ENCODE measurements around the gene PLK5. TPM values are rescaled to one million over a fixed set of nuclear protein-coding genes. Genes with fewer than 3 reads are reported as not detected.
"Not testable (repeated sequence)": the region's sequence is repeated elsewhere in the genome, so short reads cannot be mapped to it uniquely, and the experiment has no call there.

Gene PLK5, protein sequence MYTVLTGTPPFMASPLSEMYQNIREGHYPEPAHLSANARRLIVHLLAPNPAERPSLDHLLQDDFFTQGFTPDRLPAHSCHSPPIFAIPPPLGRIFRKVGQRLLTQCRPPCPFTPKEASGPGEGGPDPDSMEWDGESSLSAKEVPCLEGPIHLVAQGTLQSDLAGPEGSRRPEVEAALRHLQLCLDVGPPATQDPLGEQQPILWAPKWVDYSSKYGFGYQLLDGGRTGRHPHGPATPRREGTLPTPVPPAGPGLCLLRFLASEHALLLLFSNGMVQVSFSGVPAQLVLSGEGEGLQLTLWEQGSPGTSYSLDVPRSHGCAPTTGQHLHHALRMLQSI
- total RNA-seq: not detected in 2 replicates

DNA sequence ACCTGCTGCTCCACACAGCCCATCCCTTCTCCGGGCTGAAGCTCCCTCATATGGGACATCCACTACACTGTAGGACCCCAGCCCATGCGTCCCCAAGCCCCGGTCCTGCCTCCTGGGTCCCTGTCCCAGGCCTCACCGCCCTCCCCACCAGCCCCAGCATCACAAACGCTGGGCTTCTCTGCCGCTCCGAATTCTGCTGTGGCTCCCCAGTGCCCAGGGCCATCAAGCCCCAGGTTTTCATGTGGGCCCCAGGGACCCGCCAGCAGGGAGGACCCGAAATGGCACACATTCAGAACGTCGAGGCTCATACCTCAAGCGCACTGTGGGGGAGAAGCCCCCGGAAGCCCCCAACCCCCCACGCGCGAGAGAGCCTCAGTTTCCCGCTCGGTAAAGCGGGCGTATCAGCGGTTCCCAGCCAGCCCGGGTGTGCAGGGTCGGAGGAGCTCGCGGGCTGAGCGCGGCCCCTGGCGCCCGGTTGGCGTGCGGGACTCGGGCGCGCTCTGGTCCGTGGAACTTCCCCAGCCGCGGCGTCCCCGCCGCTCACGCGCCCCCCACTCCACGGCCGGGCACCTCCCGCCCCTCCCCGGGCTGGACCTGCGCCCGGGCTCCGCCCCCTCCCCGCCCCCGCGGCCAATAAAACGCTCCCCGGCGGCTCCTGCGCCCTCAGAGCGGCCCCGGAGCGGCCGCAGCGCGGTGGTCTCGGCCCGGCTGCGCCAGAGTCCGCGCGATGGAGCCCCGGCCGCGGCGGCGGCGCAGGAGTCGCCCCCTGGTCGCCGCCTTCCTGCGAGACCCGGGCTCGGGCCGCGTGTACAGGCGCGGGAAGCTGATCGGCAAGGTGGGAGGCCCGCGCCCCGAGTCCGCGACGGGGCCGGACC lies at the start of gene PLK5:
Gene PLK5, plus strand, starts transcription at position 666 of the 875 bp plus-strand sequence. CDS start 2,920 bp downstream, outside the sequence.
- DNase-seq: no peak

DNA sequence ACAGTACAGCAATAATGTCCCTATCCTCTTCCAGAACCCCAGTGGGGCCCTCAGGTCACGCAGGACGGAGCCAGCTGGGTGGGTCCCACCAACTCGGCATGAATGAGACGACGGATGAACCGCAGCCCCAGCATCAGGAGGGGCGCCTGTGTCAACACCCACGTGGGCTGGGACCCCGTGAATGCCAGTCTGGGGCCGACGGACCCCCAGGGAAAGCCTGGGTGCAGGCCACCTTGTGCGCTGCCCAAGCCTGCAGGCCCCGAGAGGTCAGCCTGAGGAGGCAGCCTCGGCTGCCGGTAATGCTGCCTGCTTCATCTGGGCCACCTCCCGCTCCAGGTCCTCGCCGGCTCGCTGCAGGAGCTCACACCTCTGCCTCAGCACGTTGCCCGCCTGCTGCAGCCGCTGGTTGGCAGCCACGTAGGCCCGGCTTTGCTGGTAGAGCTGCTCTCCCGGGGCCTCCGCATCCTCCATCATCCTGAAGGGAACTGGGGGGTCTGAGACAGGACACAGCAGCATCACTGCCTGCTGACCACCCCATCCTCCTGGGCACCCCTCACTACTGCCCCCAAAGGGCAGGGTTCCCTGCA lies 49.0 kb upstream of the PLK5 start:
- DNase-seq: no peak

DNA sequence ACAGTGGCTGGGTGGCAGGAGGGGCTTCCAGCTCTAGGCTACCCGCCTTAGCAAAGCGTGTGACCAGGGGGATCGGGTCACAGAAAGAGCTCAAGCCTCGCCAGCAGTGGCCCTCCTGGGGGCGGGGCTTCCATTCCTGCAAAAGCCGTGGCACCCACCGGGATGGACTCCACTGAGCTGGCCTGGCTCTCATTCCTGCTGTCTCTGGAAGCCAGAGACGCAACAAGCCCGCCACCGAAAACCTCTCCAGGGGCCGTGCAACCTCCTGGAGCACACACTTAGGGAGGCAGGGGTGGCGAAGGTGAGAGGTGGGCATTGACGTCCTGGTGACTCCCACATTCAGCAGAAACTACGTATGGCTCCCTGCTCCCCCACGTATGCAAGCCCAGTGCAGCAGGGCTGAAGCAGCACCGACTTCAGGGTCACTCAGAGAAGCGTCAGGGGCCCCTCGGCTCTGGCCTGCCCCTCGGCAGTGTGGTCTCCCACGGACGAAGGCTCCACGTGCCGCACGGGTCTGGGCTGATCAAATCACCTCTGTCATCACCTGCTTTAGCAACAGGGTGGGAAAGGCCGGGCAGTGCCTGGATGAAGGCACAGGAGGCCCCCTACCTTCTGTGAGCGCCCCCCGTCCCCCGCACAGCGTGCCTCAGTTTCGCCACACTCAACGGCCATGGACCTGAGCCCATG lies 48.0 kb upstream of the PLK5 start:
- no peak for DNase-seq

DNA sequence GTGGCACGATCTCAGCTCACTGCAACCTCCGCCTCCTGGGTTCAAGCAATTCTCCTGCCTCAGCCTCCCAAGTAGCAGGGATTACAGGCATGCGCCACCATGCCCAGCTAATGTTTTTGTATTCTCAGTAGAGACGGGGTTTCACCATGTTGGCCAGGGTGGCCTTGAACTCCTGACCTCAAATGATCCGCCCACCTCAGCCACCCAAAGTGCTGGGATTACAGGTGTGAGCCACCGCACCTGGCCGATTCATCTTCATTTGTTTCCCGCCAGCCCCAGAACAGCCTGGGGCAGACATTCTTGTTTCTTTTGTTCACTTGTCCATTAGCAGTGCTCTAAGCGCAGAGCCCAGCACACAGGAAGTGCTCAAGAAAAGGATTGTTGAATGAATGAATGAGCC lies 46.8 kb upstream of the PLK5 start:
- DNase-seq: not testable (repeated sequence)

- DNase-seq: peak; percentile 95
These were observed 44.8 kb upstream of the PLK5 start, which contains the start of gene C19orf25 for GRCh38 chr19:1478934-1479707. C19orf25 (minus strand) TSS chr19:1479215; CDS start chr19:1478903, 312 bp downstream.

DNA sequence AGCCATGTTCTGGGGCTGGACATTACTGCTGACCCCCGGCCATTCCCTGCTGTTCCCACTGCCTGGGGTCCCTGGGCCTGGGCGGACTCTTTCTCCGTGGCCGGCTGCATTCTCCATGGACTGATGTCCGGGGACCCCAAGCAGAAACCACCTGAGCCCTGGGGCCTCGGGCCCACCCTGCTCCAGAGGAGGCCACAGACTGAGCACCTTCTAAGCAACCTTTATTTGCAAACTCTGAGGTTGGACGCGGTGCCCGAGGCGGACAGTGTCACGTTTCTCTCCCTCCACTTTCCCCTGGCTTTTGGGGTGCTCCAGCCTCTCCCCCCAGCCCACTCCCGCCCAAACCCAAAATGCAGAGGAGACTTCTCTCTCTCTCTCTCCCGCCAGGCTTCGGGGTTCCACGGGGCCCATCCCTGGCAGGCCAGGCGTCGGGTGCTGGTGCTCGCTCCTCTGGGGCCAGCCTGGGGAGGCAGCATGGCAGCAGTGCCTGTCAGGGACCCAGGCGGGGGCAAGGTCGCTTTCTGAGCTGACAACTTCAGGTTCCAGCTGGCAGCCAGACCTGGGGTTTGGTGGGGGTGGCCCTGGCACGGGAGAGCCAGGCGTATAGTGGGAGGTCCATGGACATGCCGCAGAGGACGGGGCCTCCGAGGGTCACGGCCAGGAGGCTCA lies 42.5 kb upstream of the PLK5 start:
- DNase-seq: no peak

DNA sequence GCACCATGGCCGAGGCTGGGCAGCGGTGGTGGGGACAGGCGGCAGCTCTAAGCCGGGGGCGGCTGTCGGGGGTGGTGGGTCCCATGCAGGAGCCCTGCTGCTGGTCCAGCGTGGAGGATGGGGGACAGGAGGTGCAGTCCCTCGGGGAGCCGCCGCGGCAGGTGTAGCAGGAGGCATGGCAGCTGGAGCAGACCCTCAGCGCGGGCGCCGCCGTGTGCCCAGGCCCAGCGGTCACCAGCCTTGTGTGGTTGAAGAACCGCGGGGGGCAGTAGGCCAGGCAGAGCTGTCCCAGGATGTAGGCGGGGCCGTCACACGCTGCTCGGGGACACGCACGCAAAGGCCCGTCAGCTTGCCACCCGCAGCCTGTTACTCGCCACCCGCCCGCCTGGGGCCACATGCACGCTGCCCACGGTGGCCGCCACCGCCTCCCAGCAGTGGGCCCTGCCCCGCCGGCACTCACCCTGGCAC lies 42.0 kb upstream of the PLK5 start:
- no peak for DNase-seq

GRCh38 chr19:1482361-1483130 lies 41.3 kb upstream of the PLK5 start:
- no peak for DNase-seq

DNA sequence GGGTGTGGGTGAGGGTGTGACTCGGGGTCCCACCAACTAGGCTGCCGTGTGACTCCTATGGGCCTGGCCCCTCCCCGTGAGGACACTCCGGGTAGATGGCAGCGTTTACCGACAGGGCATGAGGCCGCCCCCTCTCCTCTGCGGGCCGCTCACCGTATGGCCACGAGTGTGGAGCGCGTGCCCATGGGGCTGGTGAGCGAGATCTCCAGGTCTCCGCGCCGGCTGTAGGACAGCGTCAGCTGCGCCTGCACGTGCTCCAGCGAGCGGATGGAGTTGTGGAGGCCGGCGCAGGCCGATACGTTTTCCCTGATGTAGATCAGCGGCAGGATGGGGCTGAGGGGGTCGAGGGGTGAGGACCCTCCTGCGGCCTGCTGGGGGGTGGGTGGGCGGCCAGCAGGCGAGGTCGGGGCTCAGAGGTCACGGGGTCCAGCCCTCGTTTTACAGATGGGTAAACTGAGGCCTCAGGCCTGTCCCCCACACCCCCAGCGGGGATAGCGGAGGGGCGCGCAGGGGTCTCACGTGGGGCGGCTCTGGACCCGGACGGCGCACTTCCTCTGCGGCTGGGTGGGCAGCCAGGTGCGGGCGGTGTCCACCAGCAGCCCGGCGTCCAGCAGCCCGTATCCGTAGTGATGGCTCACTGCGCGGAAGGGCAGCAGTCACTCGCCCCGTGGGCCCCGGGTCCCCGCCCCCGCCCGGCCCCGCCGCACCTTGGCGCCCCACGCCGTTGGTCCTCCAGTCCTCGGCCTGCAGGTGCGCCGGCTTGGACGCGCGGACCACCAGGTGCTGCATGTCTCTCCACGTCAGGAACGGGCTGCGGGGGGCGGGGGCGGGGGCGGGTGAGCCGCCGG lies 40.5 kb upstream of the PLK5 start:
- no peak for DNase-seq

DNA sequence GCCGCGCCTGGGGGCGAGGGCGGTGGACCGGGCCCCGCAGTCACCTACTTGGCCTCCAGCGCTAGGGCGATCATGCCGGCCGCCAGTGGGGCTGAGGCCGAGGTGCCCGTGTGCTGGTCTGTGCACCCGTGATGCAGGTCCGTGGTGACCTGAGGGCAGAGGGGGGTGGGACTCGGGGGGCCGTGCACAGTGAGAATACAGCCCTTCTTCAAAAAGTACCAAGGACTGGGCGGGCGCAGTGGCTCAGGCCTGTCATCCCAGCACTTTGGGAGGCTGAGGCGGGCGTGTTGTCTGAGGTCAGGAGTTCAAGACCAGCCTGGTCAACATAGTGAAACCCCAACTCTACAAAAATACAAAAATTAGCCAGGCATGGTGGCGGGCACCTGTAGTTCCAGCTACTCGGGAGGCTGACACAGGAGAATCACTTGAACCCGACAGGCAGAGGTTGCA lies 39.9 kb upstream of the PLK5 start:
- no peak for DNase-seq

- no peak for DNase-seq
These were observed 36.9 kb upstream of the PLK5 start for GRCh38 chr19:1486720-1487575.

- DNase-seq: no peak
These were observed 36.1 kb upstream of the PLK5 start for GRCh38 chr19:1487576-1488281.

DNA sequence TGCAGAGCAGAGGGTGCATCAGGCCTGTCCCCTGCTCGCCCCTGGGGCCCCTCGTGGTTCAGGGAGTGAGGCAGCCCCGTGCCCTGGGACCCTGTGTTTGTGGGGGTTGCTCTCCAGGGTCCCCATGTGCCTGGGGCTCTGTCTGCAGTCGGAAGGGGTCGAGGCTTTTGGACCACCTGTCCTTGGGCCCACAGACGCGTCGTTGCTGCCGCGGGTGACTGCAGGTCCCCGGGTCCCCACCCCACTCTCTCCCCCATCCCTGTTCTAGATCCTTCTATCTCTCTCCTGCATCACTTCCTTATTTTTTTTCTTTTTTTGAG lies 35.6 kb upstream of the PLK5 start:
- DNase-seq: no peak

GRCh38 chr19:1489463-1490310 lies 34.2 kb upstream of the PLK5 start:
- DNase-seq: no peak

- DNase-seq: peak; percentile 99
These were observed 33.4 kb upstream of the PLK5 start, which contains the start of gene PCSK4 for GRCh38 chr19:1490311-1491113. PCSK4 (minus strand) TSS chr19:1490350; CDS start chr19:1490346, 4 bp downstream.
